ENCODE measurements around the gene PRRX2. TPM values are rescaled to one million over a fixed set of nuclear protein-coding genes. Genes with fewer than 3 reads are reported as not detected.
"Not testable (repeated sequence)": the region's sequence is repeated elsewhere in the genome, so short reads cannot be mapped to it uniquely, and the experiment has no call there.

Gene PRRX2
- total RNA-seq, 1 experiment from 2014 or later: 12.7 TPM

DNA sequence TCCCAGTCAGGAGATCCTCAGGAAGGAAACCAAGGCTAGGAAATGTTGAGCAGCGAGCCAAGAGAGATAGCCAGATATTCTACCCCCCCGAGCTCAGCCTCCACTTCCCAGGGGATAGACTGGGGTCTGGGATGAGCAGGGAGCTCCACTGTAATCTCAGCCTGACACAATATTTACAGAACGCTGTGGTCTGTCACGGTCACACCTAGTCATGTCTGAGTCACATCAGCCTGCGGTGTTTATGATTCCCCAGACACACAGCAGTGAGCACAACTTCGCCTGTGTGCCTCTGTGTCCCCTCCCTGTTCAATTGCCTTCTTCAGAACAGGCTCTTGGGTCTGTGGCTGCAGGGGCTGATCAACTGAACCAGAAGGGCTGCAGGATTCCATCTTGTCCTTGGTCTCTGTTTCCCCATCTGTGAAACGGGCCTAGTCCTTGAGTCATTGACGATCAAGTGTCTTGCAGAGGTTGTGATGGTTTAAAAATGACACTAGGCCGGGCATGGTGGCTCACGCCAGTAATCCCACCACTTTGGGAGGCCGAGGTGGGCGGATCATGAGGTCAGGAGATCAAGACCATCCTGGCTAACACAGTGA is 8.6 kb upstream of the PRRX2 start:
- no peak overlapping the region for H3K4me3 ChIP-seq (ENCODE audit: low read depth, low read length, poor library complexity, severe bottlenecking)
- DNase-seq (ENCODE audit: low spot score): no peak
- CTCF ChIA-PET: interaction anchor here (0.7 kb wide), 1 partner anchor 129 kb away, joined by 3 read pairs; no protein-coding TSS in a partner anchor
- H3K4me1 ChIP-seq (ENCODE audit: insufficient read depth, low read length, poor library complexity, severe bottlenecking): peaks cover 17% of the 10 kb centered on the region
- no TSS peak for BruUV-seq (replicated peaks)
- TF ChIP-seq CTCF (conservative IDR thresholded peaks at IDR 0.05; ENCODE audit: low read depth, low read length) (no peak), EZH2 (IDR thresholded peaks at IDR 0.05; ENCODE audit: borderline replicate concordance, low read depth, low read length, poor library complexity, severe bottlenecking) (no peak)
- no peaks in the 10 kb centered on the region for H3K27me3 ChIP-seq (replicated peaks; ENCODE audit: insufficient read depth, low read depth, low read length, poor library complexity)
- intact Hi-C loops (cut with micrococcal nuclease; ENCODE audit: unreplicated experiment): no loop called here
- POLR2A ChIA-PET (ENCODE audit: low non-redundant PET): no interaction called here
- H3K9me3 ChIP-seq (ENCODE audit: low read depth, low read length, poor library complexity, severe bottlenecking): no peaks in the 10 kb centered on the region
- no peak overlapping the region for H3K27ac ChIP-seq (ENCODE audit: low read depth, low read length, poor library complexity, severe bottlenecking)
- no peaks in the 10 kb centered on the region for H3K36me3 ChIP-seq (ENCODE audit: insufficient read depth, low read length, poor library complexity, severe bottlenecking)

GRCh38 chr9:129661029-129661428 is 4.4 kb upstream of the PRRX2 start:
- POLR2A ChIA-PET (ENCODE audit: low non-redundant PET): no interaction called here
- H3K4me3 ChIP-seq (ENCODE audit: low read depth, low read length, poor library complexity, severe bottlenecking): no peak overlapping the region

GRCh38 chr9:129662239-129662638 is 3.2 kb upstream of the PRRX2 start:
- H3K36me3 ChIP-seq (ENCODE audit: insufficient read depth, low read length, poor library complexity, severe bottlenecking); H3K4me3 ChIP-seq (ENCODE audit: low read depth, low read length, poor library complexity, severe bottlenecking); DNase-seq (ENCODE audit: low spot score); H3K9me3 ChIP-seq (ENCODE audit: low read depth, low read length, poor library complexity, severe bottlenecking); H3K27ac ChIP-seq (ENCODE audit: low read depth, low read length, poor library complexity, severe bottlenecking); POLR2A ChIA-PET (ENCODE audit: low non-redundant PET); H3K27me3 ChIP-seq (replicated peaks; ENCODE audit: insufficient read depth, low read depth, low read length, poor library complexity); intact Hi-C loops (cut with micrococcal nuclease; ENCODE audit: unreplicated experiment); H3K4me1 ChIP-seq (ENCODE audit: insufficient read depth, low read length, poor library complexity, severe bottlenecking); BruUV-seq (replicated peaks): not testable (repeated sequence)
- CTCF ChIA-PET: interaction anchor here (0.7 kb wide), 1 partner anchor 1053 kb away, joined by 7 read pairs; no protein-coding TSS in a partner anchor

More at GRCh38 chr9:129661029-129661428, 4.4 kb upstream of the PRRX2 start:
- Histone ChIP-seq H3K9me3 (ENCODE audit: low read depth, low read length, poor library complexity, severe bottlenecking) (no peaks in the 10 kb centered on the region), H3K4me1 (ENCODE audit: insufficient read depth, low read length, poor library complexity, severe bottlenecking) (peaks cover 4% of the 10 kb centered on the region), H3K27ac (ENCODE audit: low read depth, low read length, poor library complexity, severe bottlenecking) (no peak overlapping the region), H3K27me3 (replicated peaks; ENCODE audit: insufficient read depth, low read depth, low read length, poor library complexity) (no peaks in the 10 kb centered on the region), H3K36me3 (ENCODE audit: insufficient read depth, low read length, poor library complexity, severe bottlenecking) (no peaks in the 10 kb centered on the region)
- no TSS peak for BruUV-seq (replicated peaks)
- no peak for DNase-seq (ENCODE audit: low spot score)
- CTCF ChIA-PET: no interaction called here
- intact Hi-C loops (cut with micrococcal nuclease; ENCODE audit: unreplicated experiment): no loop called here
- TF ChIP-seq EZH2 (IDR thresholded peaks at IDR 0.05; ENCODE audit: borderline replicate concordance, low read depth, low read length, poor library complexity, severe bottlenecking): no peak
- no peak for TF ChIP-seq CTCF (conservative IDR thresholded peaks at IDR 0.05; ENCODE audit: low read depth, low read length)
